Measurements from ENCODE around the gene DSG2. TPM values are rescaled to one million over a fixed set of nuclear protein-coding genes. Genes with fewer than 3 reads are reported as not detected.

DSG2 gene
- total RNA-seq, 2 experiments from 2014 or later, result 0.41 to 0.43 TPM

GRCh38 chr18:31487246-31488015 is 10.5 kb upstream of the DSG2 start:
- CTCF ChIA-PET, result no interaction called here
- TF ChIP-seq CTCF (IDR thresholded peaks at IDR 0.05), result no peak
- H3K36me3 Mint-ChIP-seq (ENCODE audit: low read depth), result no peaks in the 10 kb centered on the region
- POLR2A ChIA-PET, result no interaction called here
- intact Hi-C loops (cut with micrococcal nuclease), result no loop called here
- DNase-seq, result no peak
- H3K4me1 Mint-ChIP-seq (ENCODE audit: low read depth), result no peaks in the 10 kb centered on the region
- H3K27me3 Mint-ChIP-seq, result peaks cover 7% of the 10 kb centered on the region
- no peak overlapping the region for H3K4me3 Mint-ChIP-seq
- ATAC-seq, result no peak
- no peak overlapping the region for H3K27ac Mint-ChIP-seq
- no peaks in the 10 kb centered on the region for H3K9me3 Mint-ChIP-seq

DNA sequence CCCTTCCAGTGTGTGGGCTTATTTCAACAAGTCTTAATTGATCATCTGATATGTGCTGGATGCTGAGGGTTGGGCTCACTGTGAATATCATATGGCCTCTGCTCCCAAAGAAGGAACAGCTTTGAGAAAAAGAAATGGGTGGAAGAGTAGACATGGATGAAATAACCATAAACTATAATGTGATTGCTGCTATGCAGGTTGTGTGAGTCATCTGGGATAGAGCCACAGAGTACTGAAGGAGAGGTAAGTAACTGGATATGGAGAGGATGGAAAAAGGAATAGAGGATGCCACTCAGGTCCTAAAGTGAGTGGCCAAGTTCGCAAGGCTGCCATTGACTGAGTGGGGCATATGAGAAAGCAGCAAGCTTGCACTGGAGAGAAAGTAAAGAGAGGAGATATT is 8.7 kb upstream of the DSG2 start:
- Mint-ChIP-seq H3K4me1 (ENCODE audit: low read depth) (no peaks in the 10 kb centered on the region), H3K27me3 (peaks cover 6% of the 10 kb centered on the region), H3K27ac (no peak overlapping the region), H3K4me3 (no peak overlapping the region), H3K36me3 (ENCODE audit: low read depth) (no peaks in the 10 kb centered on the region), H3K9me3 (no peaks in the 10 kb centered on the region)
- ATAC-seq, result no peak
- ChIA-PET CTCF (no interaction called here), POLR2A (no interaction called here)
- intact Hi-C loops (cut with micrococcal nuclease), result no loop called here
- no peak for DNase-seq
- no peak for TF ChIP-seq CTCF (IDR thresholded peaks at IDR 0.05)

- Mint-ChIP-seq H3K27ac (no peak overlapping the region), H3K27me3 (peaks cover 10% of the 10 kb centered on the region), H3K36me3 (ENCODE audit: low read depth) (no peaks in the 10 kb centered on the region), H3K4me1 (ENCODE audit: low read depth) (no peaks in the 10 kb centered on the region), H3K9me3 (no peaks in the 10 kb centered on the region), H3K4me3 (no peak overlapping the region)
- no peak for TF ChIP-seq CTCF (IDR thresholded peaks at IDR 0.05)
- POLR2A ChIA-PET, result no interaction called here
- intact Hi-C loops (cut with micrococcal nuclease), result no loop called here
- peak; percentile 56 for ATAC-seq
- DNase-seq, result peak; percentile 4
- CTCF ChIA-PET, result no interaction called here
Measured at GRCh38 chr18:31490387-31490786, 7.6 kb upstream of the DSG2 start.

- Mint-ChIP-seq H3K9me3 (no peaks in the 10 kb centered on the region), H3K27me3 (peaks cover 10% of the 10 kb centered on the region), H3K27ac (no peak overlapping the region), H3K4me1 (ENCODE audit: low read depth) (no peaks in the 10 kb centered on the region), H3K4me3 (no peak overlapping the region), H3K36me3 (ENCODE audit: low read depth) (no peaks in the 10 kb centered on the region)
- POLR2A ChIA-PET, result no interaction called here
- CTCF ChIA-PET, result no interaction called here
- ATAC-seq (no peak), DNase-seq (no peak)
- TF ChIP-seq CTCF (IDR thresholded peaks at IDR 0.05), result no peak
- intact Hi-C loops (cut with micrococcal nuclease), result no loop called here
Measured at GRCh38 chr18:31490833-31491232, 7.1 kb upstream of the DSG2 start.

DNA sequence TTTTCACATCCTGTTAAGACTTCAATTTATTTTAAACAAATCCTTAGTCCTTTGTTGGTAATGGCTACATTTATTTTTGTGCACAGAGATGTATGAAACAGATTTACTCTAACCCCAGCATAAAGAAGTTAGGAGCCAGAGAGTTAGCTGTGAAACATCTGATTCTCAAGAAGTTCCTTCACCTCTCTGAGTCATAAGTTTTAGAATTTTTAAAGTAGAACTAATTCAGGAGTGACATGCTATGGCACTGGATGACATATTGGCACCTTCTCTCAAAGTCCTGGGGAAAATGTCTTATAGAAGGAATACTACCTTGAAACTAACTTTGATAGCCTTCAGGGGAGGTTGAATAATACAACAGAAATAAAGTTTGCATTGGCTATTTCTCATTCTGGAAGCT is 6.4 kb upstream of the DSG2 start:
- Mint-ChIP-seq H3K4me3 (no peak overlapping the region), H3K27me3 (peaks cover 15% of the 10 kb centered on the region), H3K4me1 (ENCODE audit: low read depth) (no peaks in the 10 kb centered on the region), H3K36me3 (ENCODE audit: low read depth) (no peaks in the 10 kb centered on the region), H3K9me3 (no peaks in the 10 kb centered on the region), H3K27ac (no peak overlapping the region)
- no peak for TF ChIP-seq CTCF (IDR thresholded peaks at IDR 0.05)
- no peak for ATAC-seq
- ChIA-PET POLR2A (no interaction called here), CTCF (no interaction called here)
- no peak for DNase-seq
- intact Hi-C loops (cut with micrococcal nuclease), result no loop called here
